ENCODE measurements around the gene MARVELD2. TPM values are rescaled to one million over a fixed set of nuclear protein-coding genes. Genes with fewer than 3 reads are reported as not detected.
"Not testable (repeated sequence)": the region's sequence is repeated elsewhere in the genome, so short reads cannot be mapped to it uniquely, and the experiment has no call there.

Gene MARVELD2
- total RNA-seq, 1 donor = 3.9 TPM

DNA sequence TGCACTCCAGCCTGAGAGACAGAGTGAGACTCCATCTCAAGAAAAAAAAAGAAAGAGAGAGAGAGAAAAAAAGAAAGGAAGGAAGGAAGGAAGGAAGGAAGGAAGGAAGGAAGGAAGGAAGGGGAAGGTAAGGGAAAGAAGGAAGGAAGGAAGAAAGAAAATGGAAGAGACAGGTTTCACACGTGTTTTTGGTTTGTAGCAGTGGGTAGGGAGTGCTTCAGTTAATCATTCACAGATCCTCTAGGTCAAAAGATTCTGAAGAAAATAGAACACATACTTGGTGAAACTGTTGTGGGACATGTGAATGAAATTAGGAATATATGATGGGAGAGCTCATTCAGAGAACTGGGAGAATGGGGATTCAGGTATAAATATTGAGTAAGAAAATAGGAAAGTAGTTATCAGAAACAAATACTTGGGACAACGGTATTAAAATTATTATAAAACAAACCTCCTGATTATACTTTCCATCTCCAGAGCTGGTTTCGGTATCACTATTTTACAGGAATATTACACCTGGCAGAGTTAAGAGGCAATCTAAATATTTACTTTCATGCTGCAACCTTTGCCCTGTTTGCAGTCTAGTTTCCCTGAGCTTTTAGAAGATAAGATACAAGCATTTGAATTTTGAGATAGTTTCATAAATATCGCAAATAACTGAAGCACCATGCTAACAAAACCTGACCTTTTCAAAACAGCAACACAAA lies 37.2 kb downstream of the MARVELD2 start:
- no peak overlapping the region for H3K4me3 ChIP-seq (ENCODE audit: low read depth, low read length)
- DNase-seq (ENCODE audit: low read depth) = no peak
- TF ChIP-seq, protein P1, sequence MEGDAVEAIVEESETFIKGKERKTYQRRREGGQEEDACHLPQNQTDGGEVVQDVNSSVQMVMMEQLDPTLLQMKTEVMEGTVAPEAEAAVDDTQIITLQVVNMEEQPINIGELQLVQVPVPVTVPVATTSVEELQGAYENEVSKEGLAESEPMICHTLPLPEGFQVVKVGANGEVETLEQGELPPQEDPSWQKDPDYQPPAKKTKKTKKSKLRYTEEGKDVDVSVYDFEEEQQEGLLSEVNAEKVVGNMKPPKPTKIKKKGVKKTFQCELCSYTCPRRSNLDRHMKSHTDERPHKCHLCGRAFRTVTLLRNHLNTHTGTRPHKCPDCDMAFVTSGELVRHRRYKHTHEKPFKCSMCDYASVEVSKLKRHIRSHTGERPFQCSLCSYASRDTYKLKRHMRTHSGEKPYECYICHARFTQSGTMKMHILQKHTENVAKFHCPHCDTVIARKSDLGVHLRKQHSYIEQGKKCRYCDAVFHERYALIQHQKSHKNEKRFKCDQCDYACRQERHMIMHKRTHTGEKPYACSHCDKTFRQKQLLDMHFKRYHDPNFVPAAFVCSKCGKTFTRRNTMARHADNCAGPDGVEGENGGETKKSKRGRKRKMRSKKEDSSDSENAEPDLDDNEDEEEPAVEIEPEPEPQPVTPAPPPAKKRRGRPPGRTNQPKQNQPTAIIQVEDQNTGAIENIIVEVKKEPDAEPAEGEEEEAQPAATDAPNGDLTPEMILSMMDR (IDR thresholded peaks at IDR 0.05; ENCODE audit: insufficient read depth, low read depth, low read length) = no peak

DNA sequence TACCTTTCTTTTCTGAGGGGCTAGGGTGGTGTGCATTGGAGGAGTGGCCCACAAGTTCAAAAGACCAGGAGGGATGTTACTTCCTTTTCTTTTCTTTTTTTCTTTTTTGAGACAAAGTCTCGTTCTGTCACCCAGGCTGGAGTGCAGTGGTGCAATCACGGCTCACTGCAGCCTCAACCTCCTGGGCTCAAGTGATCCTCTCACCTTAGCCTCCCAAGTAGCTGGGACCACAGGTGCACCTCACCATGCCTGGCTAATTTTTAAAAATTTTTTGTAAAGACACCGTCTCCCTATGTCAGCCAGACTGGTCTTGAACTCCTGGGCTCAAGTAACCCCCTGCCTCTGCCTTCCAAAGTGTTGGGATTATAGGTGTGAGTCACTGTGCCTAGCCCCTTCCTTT lies 38.6 kb downstream of the MARVELD2 start:
- not testable (repeated sequence) for DNase-seq (ENCODE audit: low read depth); H3K4me3 ChIP-seq (ENCODE audit: low read depth, low read length)

DNA sequence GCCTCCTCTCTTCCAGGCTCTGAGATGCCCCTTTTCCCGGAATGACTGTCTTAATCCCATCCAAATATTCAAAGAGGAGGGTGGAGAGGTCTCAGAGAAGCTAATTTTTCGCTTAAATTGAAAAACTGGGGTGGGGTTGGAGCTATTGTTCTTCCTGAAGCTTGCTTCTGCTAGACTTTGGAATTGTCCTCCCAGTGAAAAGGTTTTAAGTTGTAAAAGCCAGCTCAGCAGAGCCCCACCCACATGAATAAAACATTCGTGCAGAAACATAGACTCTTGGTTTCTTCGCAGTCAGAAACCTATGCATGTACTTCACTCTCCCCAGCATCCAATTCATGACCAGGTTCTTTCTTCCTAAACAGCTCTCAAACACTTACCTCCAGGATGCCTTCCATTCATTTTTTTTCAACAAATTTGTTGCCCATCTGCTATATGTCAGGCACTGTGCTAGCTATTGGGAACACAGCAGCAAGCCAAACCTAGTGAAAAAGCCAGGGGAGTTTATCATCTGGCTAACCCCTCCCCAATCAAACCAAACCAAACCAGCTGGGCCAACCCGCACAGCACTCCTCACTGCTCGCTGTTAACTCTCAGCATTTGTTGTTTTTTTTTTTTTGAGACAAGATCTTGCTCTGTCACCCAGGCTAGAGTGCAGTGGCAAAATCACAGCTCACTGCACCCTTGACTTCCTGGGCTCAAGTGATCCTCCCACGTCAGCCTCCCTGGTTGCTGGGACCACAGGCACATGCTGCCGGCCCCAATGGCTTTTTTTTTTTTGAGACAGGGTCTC lies 39.7 kb downstream of the MARVELD2 start:
- TF ChIP-seq, protein P1 (IDR thresholded peaks at IDR 0.05; ENCODE audit: insufficient read depth, low read depth, low read length) = no peak

DNA sequence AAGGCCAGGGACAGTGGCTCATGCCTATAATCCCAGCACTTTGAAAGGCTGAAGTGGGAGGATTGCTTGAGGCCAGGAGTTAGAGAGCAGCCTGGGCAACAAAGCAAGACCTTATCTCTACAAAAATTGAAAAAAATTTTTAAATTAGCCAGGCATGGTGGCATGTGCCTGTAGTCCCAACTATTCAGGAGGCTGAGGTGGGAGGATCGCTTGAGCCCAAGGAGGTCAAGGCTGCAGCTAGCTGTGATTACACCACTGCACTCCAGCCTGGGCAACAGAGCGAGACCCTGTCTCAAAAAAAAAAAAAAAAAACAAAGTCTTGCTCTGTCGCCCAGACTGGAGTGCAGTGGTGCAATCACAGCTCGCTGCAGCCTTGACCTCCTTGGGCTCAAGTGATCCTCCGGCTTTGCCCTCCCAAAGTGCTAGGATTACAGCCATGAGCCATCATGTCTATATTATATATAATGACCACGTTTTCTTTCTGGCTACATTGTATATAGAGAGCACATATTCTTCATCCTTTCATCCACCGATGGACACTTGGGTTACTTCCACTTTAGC lies 40.6 kb downstream of the MARVELD2 start:
- DNase-seq (ENCODE audit: low read depth); H3K4me3 ChIP-seq (ENCODE audit: low read depth, low read length): not testable (repeated sequence)

More for the DNA sequence above, 39.7 kb downstream of the MARVELD2 start:
- DNase-seq (ENCODE audit: low read depth) = no peak
- H3K4me3 ChIP-seq (ENCODE audit: low read depth, low read length) = no peak overlapping the region

DNA sequence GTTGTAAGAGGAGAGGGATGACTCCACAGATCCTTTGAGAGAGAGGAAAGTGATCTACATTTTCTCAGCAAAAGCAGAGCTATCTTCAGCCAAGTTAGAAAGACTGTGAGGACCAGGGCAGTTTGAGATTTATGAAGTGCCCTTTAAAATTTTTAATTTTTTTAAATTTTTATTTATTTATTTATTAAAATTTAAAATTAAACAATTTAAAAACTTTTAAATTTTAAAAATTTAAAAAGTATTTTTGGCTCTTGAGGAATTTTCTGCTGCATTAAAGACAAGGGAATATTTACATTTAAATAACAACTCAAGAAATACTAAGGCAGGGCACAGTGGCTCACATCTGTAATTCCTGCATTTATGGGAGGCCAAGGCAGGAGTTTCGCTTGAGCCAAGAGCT lies 47.3 kb downstream of the MARVELD2 start:
- TF ChIP-seq, protein P1 (IDR thresholded peaks at IDR 0.05; ENCODE audit: insufficient read depth, low read depth, low read length) = no peak
- no peak for DNase-seq (ENCODE audit: low read depth)

DNA sequence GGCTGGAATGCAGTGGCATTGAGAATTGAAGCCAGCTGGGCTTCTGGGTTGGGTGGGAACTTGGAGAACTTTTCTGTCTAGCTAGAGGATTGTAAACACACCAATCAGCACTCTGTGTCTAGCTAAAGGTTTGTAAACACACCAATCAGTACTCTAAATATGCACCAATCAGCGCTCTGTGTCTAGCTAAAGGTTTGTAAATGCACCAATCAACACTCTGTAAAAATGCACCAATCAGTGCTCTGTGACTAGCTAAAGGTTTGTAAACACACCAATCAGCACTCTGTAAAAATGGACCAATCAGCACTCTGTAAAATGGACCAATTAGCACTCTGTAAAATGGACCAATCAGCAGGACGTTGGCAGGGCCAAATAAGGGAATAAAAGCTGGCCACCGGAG lies 51.5 kb downstream of the MARVELD2 start:
- H3K4me3 ChIP-seq (ENCODE audit: low read depth, low read length); DNase-seq (ENCODE audit: low read depth): not testable (repeated sequence)

More for the DNA sequence above, 47.3 kb downstream of the MARVELD2 start:
- H3K4me3 ChIP-seq (ENCODE audit: low read depth, low read length) = no peak overlapping the region

DNA sequence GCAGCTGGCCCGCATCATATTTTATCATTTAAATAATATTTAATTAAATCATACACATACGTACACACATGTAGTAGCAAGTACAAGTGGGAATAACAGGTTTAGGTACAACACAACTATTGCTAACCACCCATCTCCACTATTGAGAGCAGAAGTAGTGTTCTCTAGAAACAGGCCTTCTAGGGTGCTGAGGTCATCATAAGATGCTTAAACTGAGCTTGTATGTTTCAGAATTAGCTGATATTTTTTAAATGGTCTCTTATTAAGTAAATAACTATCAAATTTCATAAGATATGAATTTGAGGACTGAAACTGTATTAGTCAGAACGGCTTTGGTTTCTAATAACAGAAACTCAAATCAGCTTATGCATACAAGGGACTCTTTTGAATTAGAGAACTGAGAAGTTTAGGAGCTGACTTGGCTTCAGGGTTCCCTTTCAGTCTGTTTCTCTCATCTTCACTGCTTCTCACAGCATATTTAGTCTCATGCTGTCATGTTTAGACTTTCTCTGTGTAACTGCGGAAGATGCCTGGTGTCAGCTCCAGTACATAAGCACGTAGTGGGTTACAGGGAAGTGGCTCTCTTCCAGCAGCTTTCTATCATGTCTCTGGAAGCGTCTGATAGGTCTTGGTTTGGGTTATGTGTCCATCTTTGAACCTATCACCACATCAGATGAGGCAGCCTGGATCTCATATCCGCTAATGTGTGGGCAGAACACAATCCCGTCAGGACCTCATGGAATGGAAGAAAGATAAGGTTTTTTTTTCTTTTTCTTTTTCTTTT lies 52.7 kb downstream of the MARVELD2 start:
- DNase-seq (ENCODE audit: low read depth) = no peak
- TF ChIP-seq, protein P1 (IDR thresholded peaks at IDR 0.05; ENCODE audit: insufficient read depth, low read depth, low read length) = no peak
- no peak overlapping the region for H3K4me3 ChIP-seq (ENCODE audit: low read depth, low read length)

DNA sequence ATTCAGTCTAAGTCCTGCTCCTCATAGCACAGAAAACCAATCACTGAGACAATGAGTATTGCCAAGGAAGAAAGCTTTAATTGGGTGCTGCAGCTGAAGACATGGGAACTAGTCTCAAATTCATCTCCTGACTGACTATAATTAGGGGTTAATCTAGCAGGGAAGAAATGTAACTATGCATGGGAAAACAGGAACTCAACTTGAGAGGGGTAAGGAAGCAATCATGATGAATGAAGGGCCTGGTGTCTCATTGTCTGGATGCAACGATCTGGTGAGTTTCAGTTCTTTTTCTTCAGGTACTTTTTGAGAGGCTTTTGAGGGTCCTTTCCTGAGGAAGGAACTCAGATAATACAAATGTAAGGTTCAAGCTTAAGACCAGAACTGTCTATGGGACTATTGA lies 53.7 kb downstream of the MARVELD2 start:
- DNase-seq (ENCODE audit: low read depth) = no peak
- TF ChIP-seq, protein P1 (IDR thresholded peaks at IDR 0.05; ENCODE audit: insufficient read depth, low read depth, low read length) = no peak
- H3K4me3 ChIP-seq (ENCODE audit: low read depth, low read length) = no peak overlapping the region

DNA sequence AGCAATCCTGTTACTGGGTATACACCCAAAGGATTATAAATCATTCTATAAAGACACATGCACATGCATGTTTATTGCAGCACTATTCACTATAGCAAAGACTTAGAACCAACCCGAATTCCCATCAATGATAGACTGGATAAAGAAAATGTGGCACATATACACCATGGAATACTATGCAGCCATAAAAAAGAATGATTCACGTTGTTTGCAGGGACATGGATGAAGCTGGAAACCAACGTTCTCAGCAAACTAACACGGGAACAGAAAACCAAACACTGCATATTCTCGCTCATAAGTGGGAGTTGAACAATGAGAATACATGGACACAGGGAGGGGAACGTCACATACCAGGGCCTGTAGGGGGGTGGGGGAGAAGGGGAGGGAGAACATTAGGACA lies 56.6 kb downstream of the MARVELD2 start:
- not testable (repeated sequence) for H3K4me3 ChIP-seq (ENCODE audit: low read depth, low read length); DNase-seq (ENCODE audit: low read depth)

DNA sequence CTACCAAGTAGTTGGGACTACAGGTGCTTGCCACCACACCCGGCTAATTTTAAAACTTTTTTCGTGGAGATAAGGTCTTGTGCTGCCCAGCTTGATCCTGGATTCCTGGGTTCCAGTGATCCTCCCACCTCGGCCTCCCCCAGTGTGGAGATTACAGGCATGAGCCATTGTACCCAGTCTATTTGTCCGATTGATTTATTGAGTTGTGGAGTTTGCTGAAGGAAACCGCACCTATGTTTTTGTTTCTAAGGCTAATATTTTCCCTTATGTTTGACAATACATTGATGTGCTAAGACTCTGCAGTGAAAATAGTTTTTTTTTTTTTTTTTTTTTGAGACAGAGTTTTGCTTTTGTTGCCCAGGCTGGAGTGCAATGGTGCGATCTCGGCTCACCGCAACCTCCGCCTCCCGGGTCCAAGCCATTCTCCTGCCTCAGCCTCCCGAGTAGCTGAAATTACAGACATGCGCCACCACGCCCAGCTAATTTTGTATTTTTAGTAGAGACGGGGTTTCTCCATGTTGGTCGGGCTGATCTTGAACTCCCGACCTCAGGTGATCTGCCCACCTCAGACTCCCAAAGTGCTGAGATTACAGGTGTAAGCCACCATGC lies 57.7 kb downstream of the MARVELD2 start:
- not testable (repeated sequence) for H3K4me3 ChIP-seq (ENCODE audit: low read depth, low read length); DNase-seq (ENCODE audit: low read depth)
